Nephron (organoid): ENCODE results near the gene ZNF618.
"Not testable (repeated sequence)": the region's sequence is repeated elsewhere in the genome, so short reads cannot be mapped to it uniquely, and the experiment has no call there.

Source experiments
- H3K27ac Mint-ChIP-seq, 3 experiments: 2 replicates each; pipeline ENCODE4 v1.8.0; 2020; ENCODE audit warnings: mixed read lengths in 3 of 3, mild to moderate bottlenecking in 2 of 3, moderate library complexity in 1 of 3
- H3K27me3 Mint-ChIP-seq: 2 replicates; pipeline ENCODE4 v1.8.0; 2021; ENCODE audit warnings: low read depth, mild to moderate bottlenecking, moderate library complexity, mixed read lengths
- H3K36me3 Mint-ChIP-seq: 2 replicates; pipeline ENCODE4 v1.8.0; 2020; ENCODE audit warnings: low read depth, mixed read lengths
- H3K4me1 Mint-ChIP-seq: 2 replicates; pipeline ENCODE4 v1.8.0; 2020; ENCODE audit warnings: mixed read lengths
- H3K4me3 Mint-ChIP-seq, 3 experiments: 2 replicates each; pipeline ENCODE4 v1.8.0; 2020; ENCODE audit warnings: mild to moderate bottlenecking in 3 of 3, mixed read lengths in 3 of 3, moderate library complexity in 2 of 3
- H3K9me3 Mint-ChIP-seq: 2 replicates; pipeline ENCODE4 v1.8.0; 2020; ENCODE audit warnings: mixed read lengths
- CTCF ChIP-seq, 3 experiments: fragments of 200-600 bp; sonication (generic); IDR thresholded peaks; one replicate each; pipeline ENCODE4 v1.5.0; 2021; ENCODE audit warnings: antibody characterized with exemption in 3 of 3; ENCODE audit not compliant: unreplicated experiment in 3 of 3

ZNF618 gene

GRCh38 chr9:114082017-114082762, 206.1 kb downstream of the ZNF618 start:
- Mint-ChIP-seq H3K4me3 (no peak overlapping the region), H3K27ac (peak overlapping the region; percentile 74 to 93 (median 90)), H3K36me3 (no peaks in the 10 kb centered on the region), H3K27me3 (peaks cover 14% of the 10 kb centered on the region), H3K9me3 (no peaks in the 10 kb centered on the region), H3K4me1 (peaks cover 31% of the 10 kb centered on the region)
- TF ChIP-seq CTCF (IDR thresholded peaks at IDR 0.05; ENCODE audit: unreplicated experiment in 3 of 3): peak; percentile 77 to 80 (median 78)

GRCh38 chr9:114082763-114083412, 206.8 kb downstream of the ZNF618 start:
- not testable (repeated sequence) for H3K4me3 Mint-ChIP-seq, H3K36me3 Mint-ChIP-seq, H3K9me3 Mint-ChIP-seq
- Mint-ChIP-seq H3K4me1 (peaks cover 31% of the 10 kb centered on the region), H3K27me3 (peaks cover 14% of the 10 kb centered on the region), H3K27ac (peak overlapping the region; percentile 74 to 93 (median 90))

GRCh38 chr9:114083666-114084065, 207.6 kb downstream of the ZNF618 start:
- no peak overlapping the region for H3K4me3 Mint-ChIP-seq
- H3K27me3 Mint-ChIP-seq: peaks cover 14% of the 10 kb centered on the region
- H3K27ac Mint-ChIP-seq: peak overlapping the region in 1 of 3 experiments; percentile 90
- peaks cover 31% of the 10 kb centered on the region for H3K4me1 Mint-ChIP-seq
- no peaks in the 10 kb centered on the region for H3K36me3 Mint-ChIP-seq
- H3K9me3 Mint-ChIP-seq: no peaks in the 10 kb centered on the region
- no peak for TF ChIP-seq CTCF (IDR thresholded peaks at IDR 0.05; ENCODE audit: unreplicated experiment in 3 of 3)

- Mint-ChIP-seq H3K4me3 (no peak overlapping the region), H3K9me3 (no peaks in the 10 kb centered on the region), H3K27ac (peak overlapping the region in 2 of 3 experiments; percentile 5 to 76), H3K27me3 (peaks cover 17% of the 10 kb centered on the region), H3K36me3 (no peaks in the 10 kb centered on the region), H3K4me1 (peaks cover 31% of the 10 kb centered on the region)
- no peak for TF ChIP-seq CTCF (IDR thresholded peaks at IDR 0.05; ENCODE audit: unreplicated experiment in 3 of 3)
Measured at GRCh38 chr9:114084282-114085073, 208.4 kb downstream of the ZNF618 start.

- no peak for TF ChIP-seq CTCF (IDR thresholded peaks at IDR 0.05; ENCODE audit: unreplicated experiment in 3 of 3)
- H3K27me3 Mint-ChIP-seq: peaks cover 19% of the 10 kb centered on the region
- H3K36me3 Mint-ChIP-seq: no peaks in the 10 kb centered on the region
- H3K27ac Mint-ChIP-seq: no peak overlapping the region
- H3K4me1 Mint-ChIP-seq: peaks cover 31% of the 10 kb centered on the region
- no peaks in the 10 kb centered on the region for H3K9me3 Mint-ChIP-seq
- H3K4me3 Mint-ChIP-seq: no peak overlapping the region
Measured at GRCh38 chr9:114085387-114085789, 209.3 kb downstream of the ZNF618 start.

GRCh38 chr9:114086009-114086408, 209.9 kb downstream of the ZNF618 start:
- H3K27ac Mint-ChIP-seq: peak overlapping the region in 2 of 3 experiments; percentile 2 to 11
- no peaks in the 10 kb centered on the region for H3K9me3 Mint-ChIP-seq
- H3K4me3 Mint-ChIP-seq: no peak overlapping the region

More at GRCh38 chr9:114086009-114086408, 209.9 kb downstream of the ZNF618 start:
- Mint-ChIP-seq H3K4me1 (peaks cover 31% of the 10 kb centered on the region), H3K27me3 (peaks cover 19% of the 10 kb centered on the region), H3K36me3 (no peaks in the 10 kb centered on the region)
- TF ChIP-seq CTCF (IDR thresholded peaks at IDR 0.05; ENCODE audit: unreplicated experiment in 3 of 3): no peak
